GM12872 (cell line): ENCODE results near the gene SHISA4.

Experiments used
- TF ChIP-seq, protein P1 (sequence below): IDR thresholded peaks from 3 replicates; pipeline ENCODE4 v1.5.1; 2011; ENCODE audit warnings: low read depth, mild to moderate bottlenecking, low read length, moderate library complexity; ENCODE audit not compliant: insufficient read depth

The SHISA4 gene

DNA sequence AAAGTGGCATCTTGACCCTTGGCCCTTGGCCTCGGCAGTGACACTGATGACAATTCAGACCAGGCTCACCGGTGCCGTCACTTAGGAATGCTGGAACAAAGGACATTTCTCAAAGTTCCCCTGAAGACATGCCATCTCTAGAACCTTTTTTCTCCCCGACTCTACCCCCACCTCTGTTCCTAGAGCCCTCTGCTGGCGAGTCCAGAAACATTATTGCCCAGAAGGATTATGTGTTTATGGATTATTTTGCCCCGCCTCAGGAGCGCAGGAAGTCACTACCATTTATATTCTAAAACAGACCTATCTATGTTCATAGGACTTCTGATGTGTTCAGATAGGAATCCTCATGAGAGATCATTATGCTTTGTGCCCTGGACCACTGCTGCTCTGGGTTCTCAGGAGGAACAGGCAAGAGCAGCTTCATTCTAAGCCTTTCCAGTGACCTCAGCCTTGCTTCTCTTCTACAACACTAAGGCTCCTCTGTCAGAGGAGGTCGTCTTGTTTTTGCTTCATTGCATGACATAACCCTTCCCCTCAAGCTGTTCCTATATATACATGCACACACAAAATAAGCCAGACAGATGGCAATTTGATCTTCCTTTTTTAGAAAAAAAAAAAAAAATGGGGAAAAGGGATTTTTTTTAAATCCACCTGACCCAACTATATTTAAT, 12.4 kb upstream of the SHISA4 start:
- TF ChIP-seq, protein P1, sequence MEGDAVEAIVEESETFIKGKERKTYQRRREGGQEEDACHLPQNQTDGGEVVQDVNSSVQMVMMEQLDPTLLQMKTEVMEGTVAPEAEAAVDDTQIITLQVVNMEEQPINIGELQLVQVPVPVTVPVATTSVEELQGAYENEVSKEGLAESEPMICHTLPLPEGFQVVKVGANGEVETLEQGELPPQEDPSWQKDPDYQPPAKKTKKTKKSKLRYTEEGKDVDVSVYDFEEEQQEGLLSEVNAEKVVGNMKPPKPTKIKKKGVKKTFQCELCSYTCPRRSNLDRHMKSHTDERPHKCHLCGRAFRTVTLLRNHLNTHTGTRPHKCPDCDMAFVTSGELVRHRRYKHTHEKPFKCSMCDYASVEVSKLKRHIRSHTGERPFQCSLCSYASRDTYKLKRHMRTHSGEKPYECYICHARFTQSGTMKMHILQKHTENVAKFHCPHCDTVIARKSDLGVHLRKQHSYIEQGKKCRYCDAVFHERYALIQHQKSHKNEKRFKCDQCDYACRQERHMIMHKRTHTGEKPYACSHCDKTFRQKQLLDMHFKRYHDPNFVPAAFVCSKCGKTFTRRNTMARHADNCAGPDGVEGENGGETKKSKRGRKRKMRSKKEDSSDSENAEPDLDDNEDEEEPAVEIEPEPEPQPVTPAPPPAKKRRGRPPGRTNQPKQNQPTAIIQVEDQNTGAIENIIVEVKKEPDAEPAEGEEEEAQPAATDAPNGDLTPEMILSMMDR: peak; percentile 28; the same call in 1 of the 3 replicates

DNA sequence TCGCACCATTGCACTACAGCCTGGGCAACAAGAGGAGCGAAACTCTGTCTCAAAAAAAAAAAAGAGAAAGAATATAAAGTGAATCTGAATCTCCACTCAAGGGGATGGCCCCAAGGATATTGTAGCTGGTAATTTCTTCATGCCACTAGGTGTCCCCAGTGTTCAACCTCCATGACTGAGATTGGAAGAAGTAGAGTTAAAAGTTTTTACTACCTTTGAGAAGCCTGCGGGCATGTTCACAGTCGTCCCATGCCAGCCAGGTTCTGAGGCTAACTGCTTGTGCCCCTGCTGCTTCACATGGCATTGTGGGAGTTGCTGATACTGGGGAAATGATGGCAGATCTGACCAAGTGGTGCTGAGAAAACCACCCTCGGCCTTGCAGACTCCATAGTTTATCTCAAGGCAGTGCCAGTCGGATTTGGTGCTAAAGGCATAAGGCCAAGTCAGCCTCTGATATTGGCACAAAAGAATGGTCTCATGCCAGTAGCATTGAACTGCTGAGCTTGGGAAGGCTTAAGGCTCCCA, 10.8 kb upstream of the SHISA4 start:
- TF ChIP-seq, protein P1: peak; percentile 71

DNA sequence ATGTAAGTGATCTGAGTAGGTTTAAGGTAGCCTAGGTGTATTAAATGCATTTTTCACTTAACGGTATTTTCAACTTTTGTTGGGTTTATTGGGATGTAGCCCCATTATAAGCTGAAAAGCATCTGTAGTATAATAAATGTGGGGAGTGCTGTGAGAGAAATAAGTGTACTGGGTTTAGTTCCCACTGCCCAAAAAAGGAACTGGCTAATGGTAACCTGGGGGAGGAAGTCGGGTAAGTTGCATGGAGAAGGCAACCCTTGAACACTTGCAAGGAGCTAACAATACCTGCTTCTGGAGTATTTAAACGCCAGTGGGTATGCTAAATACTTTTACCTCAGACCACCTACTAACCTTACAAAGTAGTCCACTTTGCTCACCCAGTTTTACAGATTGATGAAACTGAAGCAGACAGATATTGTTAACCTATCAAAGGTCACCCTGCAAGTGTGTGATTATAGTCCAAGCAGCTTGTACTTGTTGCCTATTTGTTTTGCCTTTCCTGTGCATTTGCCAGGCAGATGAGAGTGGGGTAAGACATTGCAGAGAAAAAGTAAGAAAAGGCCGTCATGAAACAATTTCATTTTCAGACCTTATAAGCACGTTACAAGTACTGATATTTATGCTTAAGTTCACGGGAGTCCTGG, 7.6 kb upstream of the SHISA4 start:
- TF ChIP-seq, protein P1: no peak

DNA sequence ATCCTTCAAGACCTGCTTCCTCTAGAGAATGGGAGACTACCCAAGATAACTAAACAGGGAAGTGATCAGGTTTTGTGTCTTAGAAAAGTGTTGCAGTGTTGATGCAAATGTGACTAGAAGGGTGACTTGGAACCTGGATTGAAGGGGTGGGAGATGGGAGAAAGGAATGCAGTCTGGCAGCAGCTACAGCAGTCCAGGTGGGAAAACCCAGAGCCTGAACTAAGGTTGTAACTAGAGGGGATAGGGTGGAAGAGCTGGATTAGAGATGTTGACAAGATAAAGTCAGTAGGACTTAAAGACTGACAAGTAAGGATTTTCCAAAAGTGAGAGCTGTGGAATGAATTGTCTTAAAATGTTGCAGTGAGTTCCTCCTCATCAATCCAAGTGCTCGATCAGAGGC, 7.1 kb upstream of the SHISA4 start:
- TF ChIP-seq, protein P1: no peak

DNA sequence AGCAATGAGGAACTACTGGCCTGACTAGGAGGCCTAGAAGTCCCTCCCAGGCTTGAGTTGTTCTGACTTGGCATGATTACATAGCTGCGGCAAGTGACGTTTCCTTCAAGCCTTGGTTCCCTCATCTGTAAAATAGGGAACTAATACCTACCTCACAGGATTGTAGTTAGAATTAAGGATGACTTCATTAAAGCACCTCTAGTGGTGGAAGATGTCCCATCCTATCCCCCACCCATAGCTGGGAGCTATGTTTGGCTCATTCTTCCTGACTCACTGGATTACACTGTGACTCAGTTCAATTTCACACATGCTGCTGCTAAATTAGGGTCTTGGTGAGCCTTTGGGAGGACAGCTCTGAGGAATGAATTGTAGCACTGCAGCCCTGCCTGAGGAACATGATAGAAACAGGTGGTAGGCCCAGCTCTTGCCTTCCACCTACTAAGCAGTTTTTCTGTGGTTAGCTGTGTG, 6.0 kb upstream of the SHISA4 start:
- TF ChIP-seq, protein P1: peak; percentile 21; the same call in 1 of the 3 replicates

DNA sequence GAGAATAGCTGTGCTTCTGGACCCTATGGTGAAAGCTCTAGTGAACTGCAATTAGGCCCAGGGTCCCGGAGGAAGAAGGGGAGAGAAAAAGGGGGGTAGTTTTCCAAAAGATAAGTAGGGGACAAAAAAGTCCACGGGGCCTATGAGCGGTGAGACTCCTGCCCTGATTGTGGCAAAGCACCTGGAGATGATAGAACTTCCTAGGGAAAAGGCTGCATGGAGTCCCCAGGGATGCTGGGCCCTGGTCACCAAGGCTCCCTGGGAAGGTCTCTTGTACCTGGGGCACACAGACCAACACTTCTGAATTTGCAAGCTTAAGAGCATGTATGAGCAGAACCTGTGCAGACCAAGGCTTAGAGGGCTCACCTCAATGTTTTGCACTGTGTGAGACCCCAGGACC, 5.4 kb upstream of the SHISA4 start:
- TF ChIP-seq, protein P1: no peak

DNA sequence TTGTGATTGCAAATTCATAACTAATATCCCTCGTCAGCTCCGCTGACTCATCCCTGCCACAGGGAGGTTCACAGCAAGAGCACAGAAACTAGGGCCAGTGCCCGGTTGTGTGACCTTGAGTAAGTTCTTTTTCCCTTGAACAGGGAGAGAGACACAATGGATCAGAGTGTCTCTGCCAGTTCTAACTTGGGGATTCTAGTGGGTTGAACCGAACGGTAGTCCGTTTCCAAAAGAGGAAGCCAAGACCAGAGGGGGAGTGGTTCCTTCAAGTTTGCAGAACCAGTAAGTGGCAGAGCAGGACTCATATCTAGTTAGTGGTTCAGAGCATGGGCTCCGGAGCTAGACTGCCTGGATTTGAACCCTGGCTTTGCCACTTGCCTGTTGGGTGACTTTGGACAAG, 4.9 kb upstream of the SHISA4 start:
- TF ChIP-seq, protein P1: no peak
